H1 (cell line): Measurements from ENCODE around the gene CDH22. TPM values are rescaled to one million over a fixed set of nuclear protein-coding genes. Genes with fewer than 3 reads are reported as not detected.

ENCODE experiments used
- CTCF ChIA-PET: fragments of 300-600 bp; sonication (Branson Sonifier 250); formaldehyde crosslinking; loops from one replicate; lab custom pipeline; 2021; ENCODE audit not compliant: partially characterized antibody; lab: Charles Lee
- POLR2A ChIA-PET: fragments of 300-600 bp; sonication (Branson Sonifier 250); formaldehyde crosslinking; loops from one replicate; lab custom pipeline; 2021; ENCODE audit warnings: inconsistent platforms; ENCODE audit not compliant: partially characterized antibody; lab: Charles Lee
- DNase-seq, 2 experiments: peaks; one replicate each; pipeline versions ENCODE4 v3.0.0 to v3.0.0-alpha.2; 2010 to 2022; ENCODE audit warnings: low spot score in 2 of 2, low read depth in 1 of 2, mixed read lengths in 1 of 2
- FAIRE-seq: peaks from 2 replicates; lab custom pipeline; 2011; peaks lifted over from hg19 to GRCh38; lab: Jason Lieb, UNC
- H2AFZ ChIP-seq: 2 replicates; pipeline ENCODE4 v1.8.1; 2012; ENCODE audit warnings: low read length, inconsistent platforms
- H2AK5ac ChIP-seq: 2 replicates; pipeline ENCODE4 v1.6.1; 2013; ENCODE audit warnings: low read depth, low read length
- H2BK120ac ChIP-seq: replicated peaks from 2 replicates; pipeline ENCODE3; 2013; ENCODE audit warnings: low read depth, low read length, inconsistent platforms
- H2BK12ac ChIP-seq: 2 replicates; pipeline ENCODE4 v1.6.1; 2013; ENCODE audit warnings: low read depth, low read length
- H2BK15ac ChIP-seq: 2 replicates; pipeline ENCODE4 v1.6.1; 2013; ENCODE audit warnings: low read length
- H2BK20ac ChIP-seq: 2 replicates; pipeline ENCODE4 v1.6.1; 2013; ENCODE audit warnings: low read length
- H2BK5ac ChIP-seq: 2 replicates; pipeline ENCODE4 v1.6.1; 2013; ENCODE audit warnings: low read depth, low read length
- H3K14ac ChIP-seq: 2 replicates; pipeline ENCODE4 v1.6.1; 2013; ENCODE audit warnings: inconsistent platforms; ENCODE audit not compliant: insufficient read length
- H3K18ac ChIP-seq: 2 replicates; pipeline ENCODE4 v1.6.1; 2013; ENCODE audit warnings: low read length; ENCODE audit errors: extremely low read depth
- H3K23ac ChIP-seq: 2 replicates; pipeline ENCODE4 v1.6.1; 2013; ENCODE audit warnings: inconsistent platforms; ENCODE audit not compliant: insufficient read length
- H3K23me2 ChIP-seq: 2 replicates; pipeline ENCODE4 v1.6.1; 2013; ENCODE audit warnings: low read depth, low read length
- H3K27ac ChIP-seq: 2 replicates; pipeline ENCODE4 v1.6.1; 2011; ENCODE audit warnings: low read depth, low read length, inconsistent platforms
- H3K27me3 ChIP-seq, 4 experiments: replicated peaks in 1 of 4; 1 replicate in 1 of 4; 2 replicates in 3 of 4; pipeline versions ENCODE4 v1.6.1 to v1.8.1; 2011 to 2013; ENCODE audit warnings: low read length in 3 of 4, mild to moderate bottlenecking in 3 of 4, inconsistent platforms in 2 of 4, mixed read lengths in 2 of 4, moderate library complexity in 1 of 4; ENCODE audit not compliant: control insufficient read depth in 3 of 4, insufficient read depth in 3 of 4; ENCODE audit errors: extremely low read depth in 1 of 4
- H3K36me3 ChIP-seq, 4 experiments: 2 replicates each; pipeline versions ENCODE4 v1.6.1 to v1.8.1; 2011 to 2013; ENCODE audit warnings: mild to moderate bottlenecking in 4 of 4, low read length in 3 of 4, moderate library complexity in 2 of 4, control low read depth in 1 of 4, inconsistent platforms in 1 of 4; ENCODE audit not compliant: insufficient read depth in 4 of 4, control insufficient read depth in 2 of 4
- H3K4ac ChIP-seq: replicated peaks from 2 replicates; pipeline ENCODE3; 2013; ENCODE audit warnings: low read length, low read depth, mixed read lengths, inconsistent platforms; ENCODE audit not compliant: insufficient read length
- H3K4me1 ChIP-seq, 4 experiments: replicated peaks in 1 of 4; 1 replicate in 1 of 4; 2 replicates in 3 of 4; pipeline versions ENCODE4 v1.6.1 to v1.8.1; 2011 to 2013; ENCODE audit warnings: low read length in 3 of 4, inconsistent platforms in 2 of 4, mixed read lengths in 1 of 4; ENCODE audit not compliant: insufficient read depth in 4 of 4, control insufficient read depth in 3 of 4
- H3K4me2 ChIP-seq, 2 experiments: 2 replicates each; pipeline versions ENCODE4 v1.6.1 to v1.8.1; 2011 to 2013; ENCODE audit warnings: low read depth in 2 of 2, low read length in 2 of 2, control low read depth in 1 of 2, inconsistent platforms in 1 of 2, mild to moderate bottlenecking in 1 of 2; ENCODE audit not compliant: insufficient read depth in 1 of 2
- H3K4me3 ChIP-seq, 4 experiments: fragments of 200-600, 300-600 bp in 1 of 4; sonication (generic), shearing (Covaris generic), sonication (Bioruptor Twin) in 1 of 4; 2 replicates each; pipeline versions ENCODE4 v1.5.1 to v1.8.1; 2011 to 2016; ENCODE audit warnings: low read length in 4 of 4, low read depth in 3 of 4, control low read depth in 2 of 4, inconsistent platforms in 2 of 4, mild to moderate bottlenecking in 2 of 4, mixed read lengths in 1 of 4, moderate library complexity in 1 of 4; ENCODE audit not compliant: insufficient read depth in 2 of 4; ENCODE audit errors: extremely low read depth in 1 of 4
- H3K56ac ChIP-seq: replicated peaks from 2 replicates; pipeline ENCODE3; 2013; ENCODE audit warnings: low read depth, mild to moderate bottlenecking, mixed read lengths, low read length, inconsistent platforms; ENCODE audit not compliant: insufficient read length
- H3K79me1 ChIP-seq: 2 replicates; pipeline ENCODE4 v1.6.1; 2013; ENCODE audit warnings: low read depth, low read length, control low read depth
- H3K79me2 ChIP-seq, 2 experiments: 2 replicates each; pipeline versions ENCODE4 v1.6.1 to v1.8.1; 2012 to 2013; ENCODE audit warnings: low read length in 2 of 2, mild to moderate bottlenecking in 2 of 2, inconsistent platforms in 1 of 2; ENCODE audit not compliant: insufficient read depth in 2 of 2, control insufficient read depth in 1 of 2
- H3K9ac ChIP-seq, 4 experiments: replicated peaks in 1 of 4; 1 replicate in 1 of 4; 2 replicates in 3 of 4; pipeline versions ENCODE4 v1.6.1 to v1.8.1; 2011 to 2013; ENCODE audit warnings: low read depth in 3 of 4, low read length in 3 of 4, control low read depth in 2 of 4, mild to moderate bottlenecking in 2 of 4, moderate library complexity in 2 of 4, inconsistent platforms in 1 of 4; ENCODE audit errors: extremely low read depth in 1 of 4
- H3K9me3 ChIP-seq, 2 experiments: 2 replicates each; pipeline versions ENCODE4 v1.6.1 to v1.8.1; 2012 to 2013; ENCODE audit warnings: mild to moderate bottlenecking in 2 of 2, moderate library complexity in 2 of 2, control low read depth in 1 of 2, inconsistent platforms in 1 of 2, low read depth in 1 of 2, low read length in 1 of 2, mixed read lengths in 1 of 2; ENCODE audit not compliant: insufficient read depth in 2 of 2
- H4K20me1 ChIP-seq, 2 experiments: replicated peaks in 1 of 2; 2 replicates each; pipeline versions ENCODE3 to v1.8.1; 2011 to 2013; ENCODE audit warnings: inconsistent platforms in 2 of 2, low read length in 2 of 2, mild to moderate bottlenecking in 1 of 2; ENCODE audit not compliant: insufficient read depth in 2 of 2, control insufficient read depth in 1 of 2
- H4K5ac ChIP-seq: 2 replicates; pipeline ENCODE4 v1.6.1; 2013; ENCODE audit warnings: low read length, low read depth, mixed read lengths, inconsistent platforms; ENCODE audit not compliant: insufficient read length
- H4K8ac ChIP-seq: 2 replicates; pipeline ENCODE4 v1.8.0; 2013; ENCODE audit warnings: mild to moderate bottlenecking, moderate library complexity, low read length, inconsistent platforms; ENCODE audit not compliant: insufficient read depth; ENCODE audit errors: extremely low read depth
- H4K91ac ChIP-seq: replicated peaks from 2 replicates; pipeline ENCODE3; 2013; ENCODE audit warnings: low read length, mixed read lengths, inconsistent platforms; ENCODE audit not compliant: insufficient read length
- KDM1A ChIP-seq: fragments of 200-600, 300-600 bp; sonication (generic); IDR thresholded peaks from 2 replicates; pipeline ENCODE4 v1.7.1; 2016; ENCODE audit warnings: mild to moderate bottlenecking, low read length, borderline replicate concordance
- WGBS, 2 experiments: shearing (Covaris generic) in 1 of 2; methylation state at CpG; one replicate each; pipeline versions ENCODE4 v1.1.6 to v1.1.7; 2013 to 2015; ENCODE audit warnings: low lambda C conversion rate in 2 of 2, mixed read lengths in 2 of 2, inconsistent platforms in 1 of 2, low coverage in 1 of 2, missing lambda C conversion rate in 1 of 2; ENCODE audit not compliant: insufficient replicate concordance in 2 of 2, insufficient coverage in 1 of 2, insufficient read length in 1 of 2; ENCODE audit errors: extremely low coverage in 1 of 2, missing lambda C conversion rate in 1 of 2; 5-methylcytosine and 5-hydroxymethylcytosine counted together
- polyA plus RNA-seq, 7 experiments: library from polyadenylated mRNA; depleted of rRNA in 3 of 7; stranded (reverse) in 5 of 7; unstranded in 2 of 7; fragments of >200 nt in 5 of 7; fragments of 200-250 nt in 2 of 7; gene quantifications; 1 replicate in 5 of 7; 2 replicates in 1 of 7; 4 replicates in 1 of 7; pipeline versions ENCODE4 v1.2.1 to v1.2.3, GENCODE V29; 2011 to 2013; ENCODE audit warnings: missing spikeins in 2 of 7, mixed read lengths in 2 of 7
- total RNA-seq: library from RNA; stranded (reverse); fragmentation: NEBNext Ultra II Directional; extraction: Animal tissue kit (Norgen Biotek cat#: 25700); gene quantifications from 2 replicates; pipeline ENCODE4 v1.2.1, GENCODE V29; 2021
- TF ChIP-seq, protein P1 (sequence below): IDR thresholded peaks from 2 replicates; pipeline ENCODE4 v1.6.1; 2012; ENCODE audit warnings: low read length, inconsistent platforms

The CDH22 gene
- total and polyA plus RNA-seq, 2 of the 8 experiments (the other 6 are each of a cell fraction or from before 2014, with no cell fraction given) = 0.35 to 0.39 TPM

DNA sequence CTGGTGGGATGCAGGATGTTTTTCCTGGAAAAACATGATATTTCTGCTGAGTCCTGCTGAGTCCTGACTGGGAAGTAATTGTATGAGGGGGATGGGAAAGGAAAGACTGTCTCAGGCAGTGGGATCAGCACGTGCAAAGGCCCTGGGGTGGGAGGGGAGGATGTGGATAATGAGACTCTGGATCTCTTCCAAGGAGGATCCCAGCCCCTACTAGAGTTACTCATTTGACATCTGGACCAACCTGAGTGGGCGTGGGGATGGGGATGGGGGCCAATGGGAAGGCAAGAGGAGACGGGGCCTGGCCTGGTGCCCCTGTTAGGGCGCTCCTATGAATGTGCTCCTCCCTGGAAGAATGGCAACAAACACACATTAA lies 117.1 kb downstream of the CDH22 start:
- H2BK12ac ChIP-seq = no peak overlapping the region
- CTCF ChIA-PET = interaction anchor here (1.0 to 1.3 kb wide), 2 partner anchors 9 to 21 kb away, joined by 3 to 5 read pairs; no protein-coding TSS in a partner anchor
- H4K91ac ChIP-seq = no peak overlapping the region
- no peak overlapping the region for H2BK15ac ChIP-seq
- no peak overlapping the region for H2BK5ac ChIP-seq
- H2AFZ ChIP-seq = no peak overlapping the region
- H3K4me3 ChIP-seq = no peak overlapping the region
- TF ChIP-seq, protein P1, sequence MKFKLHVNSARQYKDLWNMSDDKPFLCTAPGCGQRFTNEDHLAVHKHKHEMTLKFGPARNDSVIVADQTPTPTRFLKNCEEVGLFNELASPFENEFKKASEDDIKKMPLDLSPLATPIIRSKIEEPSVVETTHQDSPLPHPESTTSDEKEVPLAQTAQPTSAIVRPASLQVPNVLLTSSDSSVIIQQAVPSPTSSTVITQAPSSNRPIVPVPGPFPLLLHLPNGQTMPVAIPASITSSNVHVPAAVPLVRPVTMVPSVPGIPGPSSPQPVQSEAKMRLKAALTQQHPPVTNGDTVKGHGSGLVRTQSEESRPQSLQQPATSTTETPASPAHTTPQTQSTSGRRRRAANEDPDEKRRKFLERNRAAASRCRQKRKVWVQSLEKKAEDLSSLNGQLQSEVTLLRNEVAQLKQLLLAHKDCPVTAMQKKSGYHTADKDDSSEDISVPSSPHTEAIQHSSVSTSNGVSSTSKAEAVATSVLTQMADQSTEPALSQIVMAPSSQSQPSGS = no peak
- TF ChIP-seq KDM1A = peak; percentile 44; the same call in 1 of the 2 replicates
- TF ChIP-seq, all 59 proteins: peak for 1
- Histone ChIP-seq H3K4ac (no peak overlapping the region), H2BK20ac (no peak overlapping the region), H3K79me2 (no peaks in the 10 kb centered on the region), H3K23me2 (peaks cover 6% of the 10 kb centered on the region; the same call in 1 of the 2 replicates), H3K27me3 (no peaks in the 10 kb centered on the region; a peak in 1 of 7 replicates), H3K9me3 (no peaks in the 10 kb centered on the region), H3K56ac (no peak overlapping the region), H2AK5ac (no peak overlapping the region), H3K36me3 (no peaks in the 10 kb centered on the region), H3K4me1 (peaks cover 0 to 3% (median 0%) of the 10 kb centered on the region in 4 experiments; a peak in 3 of 7 replicates), H3K18ac (no peak overlapping the region), H3K9ac (no peak overlapping the region), H4K20me1 (peaks cover 0 to 3% of the 10 kb centered on the region in 2 experiments), H3K4me2 (no peak overlapping the region), H3K79me1 (no peaks in the 10 kb centered on the region; the same call in 1 of the 2 replicates), H3K14ac (no peak overlapping the region), H4K8ac (no peak overlapping the region), H4K5ac (no peak overlapping the region), H3K27ac (no peak overlapping the region), H3K23ac (no peak overlapping the region), H2BK120ac (no peak overlapping the region)
- 71% methylated on average over 2 of the region's 4 CpGs; no CpG with 5 or more reads in 1 of the 2 experiments for WGBS, 2 experiments
- no peak for FAIRE-seq
- no peak for DNase-seq
- POLR2A ChIA-PET = no interaction called here
